KMS-11 (cell line): ENCODE data around the gene SPAG17.

ENCODE experiments used
- H2AFZ ChIP-seq: fragments of 200-600 bp; sonication (generic); 2 replicates; pipeline ENCODE4 v1.6.1; 2016; ENCODE audit warnings: antibody characterized with exemption, mixed run types, low read depth
- H3K27ac ChIP-seq: fragments of 200-600 bp; sonication (generic); 2 replicates; pipeline ENCODE4 v1.6.1; 2016; ENCODE audit warnings: mild to moderate bottlenecking, mixed run types
- H3K27me3 ChIP-seq: fragments of 200-600 bp; sonication (generic); 2 replicates; pipeline ENCODE4 v1.6.1; 2017; ENCODE audit warnings: mild to moderate bottlenecking, low read depth, mixed run types, moderate library complexity; ENCODE audit not compliant: insufficient read depth
- H3K36me3 ChIP-seq: fragments of 200-600 bp; sonication (generic); 2 replicates; pipeline ENCODE4 v1.6.1; 2017; ENCODE audit warnings: mild to moderate bottlenecking, mixed run types; ENCODE audit not compliant: insufficient read depth
- H3K4me1 ChIP-seq: fragments of 200-600 bp; sonication (generic); 2 replicates; pipeline ENCODE4 v1.6.1; 2016; ENCODE audit warnings: mild to moderate bottlenecking, low read depth, mixed run types; ENCODE audit not compliant: poor library complexity, severe bottlenecking
- H3K4me2 ChIP-seq: fragments of 200-600 bp; sonication (generic); 2 replicates; pipeline ENCODE4 v1.7.0; 2016; ENCODE audit warnings: mild to moderate bottlenecking, mixed run types
- H3K4me3 ChIP-seq: fragments of 200-600 bp; sonication (generic); IDR thresholded peaks from 2 replicates; pipeline ENCODE4 v1.6.1; 2017; ENCODE audit warnings: low read depth, low read length, mixed read lengths; ENCODE audit not compliant: insufficient read depth
- H3K79me2 ChIP-seq: fragments of 200-600 bp; sonication (generic); 2 replicates; pipeline ENCODE4 v1.6.1; 2016; ENCODE audit warnings: low read depth, mixed run types; ENCODE audit not compliant: insufficient read depth
- H3K9ac ChIP-seq: fragments of 200-600 bp; sonication (generic); 2 replicates; pipeline ENCODE4 v1.6.1; 2016; ENCODE audit warnings: mild to moderate bottlenecking, mixed run types
- H4K20me1 ChIP-seq: fragments of 200-600 bp; sonication (generic); 2 replicates; pipeline ENCODE4 v1.6.1; 2016; ENCODE audit warnings: mild to moderate bottlenecking, mixed run types; ENCODE audit not compliant: insufficient read depth
- TF ChIP-seq, protein P1 (sequence below): fragments of 200-600 bp; sonication (generic); conservative IDR thresholded peaks from 2 replicates; pipeline ENCODE4 v1.6.1; 2017; ENCODE audit warnings: low read depth, mild to moderate bottlenecking, antibody characterized with exemption, low read length, moderate library complexity, mixed read lengths

Gene SPAG17

DNA sequence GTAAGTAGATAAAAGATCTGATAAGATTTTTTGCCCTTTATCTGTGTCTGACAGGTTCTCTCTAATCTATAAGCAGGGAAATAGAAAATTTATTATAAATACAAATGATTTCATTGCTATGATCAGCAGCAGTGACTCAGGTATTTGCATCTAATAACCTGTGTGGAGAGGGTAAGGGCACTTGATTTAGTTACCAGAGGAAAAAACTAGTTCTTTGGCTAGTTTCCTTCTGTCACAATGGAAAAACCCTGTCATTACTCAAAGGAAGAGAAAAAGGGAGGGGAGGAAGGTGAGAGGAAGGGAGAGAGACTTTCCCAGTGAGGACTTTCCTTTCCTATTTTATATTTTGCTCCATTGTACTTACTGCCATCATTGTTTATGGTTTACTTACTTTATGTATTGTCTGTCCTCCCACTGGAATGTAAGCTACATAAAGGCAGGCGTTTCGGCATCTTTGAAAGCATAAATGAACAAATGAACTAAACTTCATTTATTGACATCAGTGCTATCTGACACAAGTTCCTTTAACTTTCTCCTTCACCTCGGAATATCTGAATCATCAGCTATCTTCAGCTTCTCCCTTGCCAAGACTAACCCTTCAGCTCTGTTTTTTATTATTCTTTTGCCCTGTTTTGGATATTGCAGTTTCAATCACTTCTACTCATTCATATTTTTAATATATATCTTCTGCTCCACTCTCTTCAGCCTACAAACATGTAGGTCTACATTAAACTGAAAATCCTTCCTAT, 220.6 kb downstream of the SPAG17 start:
- Histone ChIP-seq H3K79me2 (no peaks in the 10 kb centered on the region), H3K36me3 (no peaks in the 10 kb centered on the region), H2AFZ (no peak overlapping the region), H3K27ac (no peak overlapping the region), H3K9ac (no peak overlapping the region), H3K4me1 (no peaks in the 10 kb centered on the region), H3K27me3 (no peaks in the 10 kb centered on the region), H3K4me3 (no peak overlapping the region), H3K4me2 (no peak overlapping the region), H4K20me1 (no peaks in the 10 kb centered on the region)
- TF ChIP-seq, protein P1, sequence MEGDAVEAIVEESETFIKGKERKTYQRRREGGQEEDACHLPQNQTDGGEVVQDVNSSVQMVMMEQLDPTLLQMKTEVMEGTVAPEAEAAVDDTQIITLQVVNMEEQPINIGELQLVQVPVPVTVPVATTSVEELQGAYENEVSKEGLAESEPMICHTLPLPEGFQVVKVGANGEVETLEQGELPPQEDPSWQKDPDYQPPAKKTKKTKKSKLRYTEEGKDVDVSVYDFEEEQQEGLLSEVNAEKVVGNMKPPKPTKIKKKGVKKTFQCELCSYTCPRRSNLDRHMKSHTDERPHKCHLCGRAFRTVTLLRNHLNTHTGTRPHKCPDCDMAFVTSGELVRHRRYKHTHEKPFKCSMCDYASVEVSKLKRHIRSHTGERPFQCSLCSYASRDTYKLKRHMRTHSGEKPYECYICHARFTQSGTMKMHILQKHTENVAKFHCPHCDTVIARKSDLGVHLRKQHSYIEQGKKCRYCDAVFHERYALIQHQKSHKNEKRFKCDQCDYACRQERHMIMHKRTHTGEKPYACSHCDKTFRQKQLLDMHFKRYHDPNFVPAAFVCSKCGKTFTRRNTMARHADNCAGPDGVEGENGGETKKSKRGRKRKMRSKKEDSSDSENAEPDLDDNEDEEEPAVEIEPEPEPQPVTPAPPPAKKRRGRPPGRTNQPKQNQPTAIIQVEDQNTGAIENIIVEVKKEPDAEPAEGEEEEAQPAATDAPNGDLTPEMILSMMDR = no peak

DNA sequence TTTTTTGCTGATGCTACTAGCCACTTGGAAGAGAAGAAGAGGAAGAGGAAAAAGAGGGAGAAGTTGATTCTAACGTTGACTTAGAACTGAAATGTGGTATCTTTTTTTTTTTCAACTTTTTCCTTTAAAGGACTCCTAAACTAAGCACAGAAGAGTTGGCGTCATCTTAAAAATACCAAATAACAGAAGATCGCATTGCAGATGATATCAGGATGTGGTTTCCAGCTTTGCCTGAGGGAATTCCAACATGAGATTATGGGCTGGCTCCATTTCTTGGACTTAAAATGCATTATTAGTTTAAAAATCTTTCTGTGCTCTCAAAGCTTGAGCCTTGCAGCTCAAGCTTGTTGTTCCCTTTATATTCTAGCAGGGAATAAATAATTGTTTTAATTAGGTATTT, 225.7 kb downstream of the SPAG17 start:
- no peak overlapping the region for H3K9ac ChIP-seq
- H3K4me1 ChIP-seq = no peaks in the 10 kb centered on the region
- no peak overlapping the region for H3K4me2 ChIP-seq
- no peaks in the 10 kb centered on the region for H3K27me3 ChIP-seq
- H3K36me3 ChIP-seq = no peaks in the 10 kb centered on the region
- no peaks in the 10 kb centered on the region for H3K79me2 ChIP-seq
- no peak overlapping the region for H3K27ac ChIP-seq
- TF ChIP-seq, protein P1 = no peak
- H4K20me1 ChIP-seq = no peaks in the 10 kb centered on the region
- no peak overlapping the region for H2AFZ ChIP-seq
- H3K4me3 ChIP-seq = no peak overlapping the region

DNA sequence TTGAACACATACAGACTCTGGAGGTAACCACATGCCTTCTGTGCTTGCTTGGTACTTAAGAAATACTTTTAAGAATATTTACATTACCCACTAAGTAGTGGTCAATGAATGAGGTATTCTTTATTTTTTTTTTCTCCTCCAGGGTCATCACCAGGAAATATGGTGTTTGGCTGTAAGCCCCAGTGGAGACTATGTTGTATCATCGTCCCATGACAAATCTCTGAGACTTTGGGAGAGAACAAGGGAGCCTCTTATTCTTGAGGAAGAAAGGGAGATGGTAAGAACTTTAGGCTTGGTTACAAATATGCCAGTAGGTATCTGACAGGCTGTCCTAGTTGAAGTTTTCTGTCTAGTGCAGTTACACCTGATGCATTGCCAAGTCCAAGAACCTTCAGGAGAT, 232.6 kb downstream of the SPAG17 start:
- TF ChIP-seq, protein P1 = no peak
- Histone ChIP-seq H3K36me3 (no peaks in the 10 kb centered on the region), H3K4me2 (no peak overlapping the region)

DNA sequence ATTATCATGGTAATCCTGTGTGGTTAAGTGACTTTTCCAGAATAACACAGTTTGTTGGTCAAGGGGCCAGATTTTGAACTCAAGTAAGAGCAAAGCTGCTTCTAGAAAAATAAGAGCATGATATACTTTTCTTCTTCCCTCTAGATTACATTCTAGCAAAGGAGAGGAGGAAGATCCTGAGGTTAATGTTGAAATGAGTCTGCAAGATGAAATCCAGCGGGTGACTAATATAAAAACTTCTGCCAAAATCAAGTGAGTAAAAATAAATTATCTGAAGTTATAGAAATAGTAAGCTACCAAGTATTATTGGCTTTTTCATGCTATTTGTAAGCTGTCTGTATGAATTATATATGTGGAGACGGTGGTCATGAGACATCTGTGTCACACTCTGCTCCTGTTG, 242.7 kb downstream of the SPAG17 start:
- H3K36me3 ChIP-seq = no peaks in the 10 kb centered on the region
- TF ChIP-seq, protein P1 = no peak
- H2AFZ ChIP-seq = no peak overlapping the region
- no peak overlapping the region for H3K4me3 ChIP-seq
- no peaks in the 10 kb centered on the region for H3K27me3 ChIP-seq
- no peak overlapping the region for H3K9ac ChIP-seq
- H4K20me1 ChIP-seq = no peaks in the 10 kb centered on the region
- H3K27ac ChIP-seq = no peak overlapping the region
- no peak overlapping the region for H3K4me2 ChIP-seq
- H3K79me2 ChIP-seq = no peaks in the 10 kb centered on the region
- H3K4me1 ChIP-seq = no peaks in the 10 kb centered on the region

More for the DNA sequence above, 232.6 kb downstream of the SPAG17 start:
- H3K4me1 ChIP-seq = no peaks in the 10 kb centered on the region
- H3K79me2 ChIP-seq = no peaks in the 10 kb centered on the region
- no peak overlapping the region for H3K4me3 ChIP-seq
- no peaks in the 10 kb centered on the region for H3K27me3 ChIP-seq
- no peak overlapping the region for H3K9ac ChIP-seq
- H4K20me1 ChIP-seq = no peaks in the 10 kb centered on the region
- H2AFZ ChIP-seq = no peak overlapping the region
- H3K27ac ChIP-seq = no peak overlapping the region
